SK-N-SH (cell line): ENCODE measurements around the gene RRM1. TPM values are rescaled to one million over a fixed set of nuclear protein-coding genes. Genes with fewer than 3 reads are reported as not detected.

Source experiments
- CTCF ChIA-PET: fragments of 300-600, 350-600 bp; formaldehyde crosslinking; extraction: SDS; loops from one replicate; lab custom pipeline; 2021; lab: Yijun Ruan, JAX
- POLR2A ChIA-PET: fragments of 350-600 bp; sonication (Branson Sonifier 250); formaldehyde crosslinking; extraction: SDS; loops from one replicate; lab custom pipeline; 2020; ENCODE audit warnings: antibody characterized with exemption, inconsistent platforms; lab: Yijun Ruan, JAX
- DNase-seq: peaks from one replicate; pipeline ENCODE4 v3.0.0; 2012
- H2AFZ ChIP-seq: fragments of 200-600 bp; sonication (generic); 2 replicates; pipeline ENCODE4 v1.8.1; 2016; ENCODE audit warnings: antibody characterized with exemption, mild to moderate bottlenecking, low read depth
- H3F3A ChIP-seq: fragments of 200-600 bp; sonication (generic); replicated peaks from 2 replicates; pipeline ENCODE3; 2016; ENCODE audit warnings: antibody characterized with exemption, mild to moderate bottlenecking; ENCODE audit not compliant: insufficient read depth
- H3K27ac ChIP-seq, 2 experiments: fragments of 200-500 bp in 1 of 2; fragments of 200-600 bp in 1 of 2; sonication (Bioruptor generic) in 1 of 2; sonication (generic), shearing (Covaris generic) in 1 of 2; 2 replicates each; pipeline versions ENCODE4 v1.5.1 to v1.6.1; 2014 to 2016; ENCODE audit warnings: low read depth in 2 of 2, inconsistent platforms in 1 of 2, low read length in 1 of 2, mild to moderate bottlenecking in 1 of 2, mixed read lengths in 1 of 2
- H3K27me3 ChIP-seq: fragments of 200-600 bp; sonication (generic), shearing (Covaris generic); 2 replicates; pipeline ENCODE4 v1.6.1; 2016; ENCODE audit warnings: mixed run types; ENCODE audit not compliant: insufficient read depth
- H3K36me3 ChIP-seq, 2 experiments: fragments of 200-500 bp in 1 of 2; fragments of 200-600 bp in 1 of 2; sonication (Bioruptor generic) in 1 of 2; sonication (generic) in 1 of 2; replicated peaks in 1 of 2; 2 replicates each; pipeline versions ENCODE3 to v1.5.1; 2014 to 2016; ENCODE audit warnings: low read length in 1 of 2, mild to moderate bottlenecking in 1 of 2; ENCODE audit not compliant: insufficient read depth in 2 of 2, control insufficient read depth in 1 of 2
- H3K4me1 ChIP-seq, 2 experiments: fragments of 200-500 bp in 1 of 2; fragments of 200-600 bp in 1 of 2; sonication (Bioruptor generic) in 1 of 2; sonication (generic), shearing (Covaris generic) in 1 of 2; 2 replicates each; pipeline versions ENCODE4 v1.5.1 to v1.6.1; 2014 to 2016; ENCODE audit warnings: low read depth in 1 of 2, low read length in 1 of 2, mixed run types in 1 of 2; ENCODE audit not compliant: insufficient read depth in 2 of 2, control insufficient read depth in 1 of 2
- H3K4me2 ChIP-seq: fragments of 200-600 bp; sonication (generic), shearing (Covaris generic); 2 replicates; pipeline ENCODE4 v1.6.1; 2017; ENCODE audit warnings: mixed run types
- H3K4me3 ChIP-seq, 2 experiments: fragments of 200-500 bp in 1 of 2; fragments of 200-600 bp in 1 of 2; sonication (Bioruptor generic) in 1 of 2; sonication (generic), shearing (Covaris generic) in 1 of 2; 2 replicates each; pipeline versions ENCODE4 v1.5.1 to v1.8.1; 2014 to 2016; ENCODE audit warnings: low read depth in 2 of 2, inconsistent platforms in 1 of 2, low read length in 1 of 2, mild to moderate bottlenecking in 1 of 2, mixed read lengths in 1 of 2, moderate library complexity in 1 of 2
- H3K79me2 ChIP-seq: fragments of 200-600 bp; sonication (generic); 2 replicates; pipeline ENCODE4 v1.8.1; 2017; ENCODE audit warnings: mild to moderate bottlenecking; ENCODE audit not compliant: insufficient read depth
- H3K9ac ChIP-seq: fragments of 200-600 bp; sonication (generic); 2 replicates; pipeline ENCODE4 v1.6.1; 2017; ENCODE audit warnings: mixed run types
- H3K9me2 ChIP-seq: fragments of 200-600 bp; sonication (generic); 2 replicates; pipeline ENCODE4 v1.6.1; 2017; ENCODE audit warnings: mixed run types
- H3K9me3 ChIP-seq: fragments of 200-600 bp; sonication (generic); 2 replicates; pipeline ENCODE4 v1.6.1; 2017; ENCODE audit warnings: mixed run types, mild to moderate bottlenecking, moderate library complexity
- H4K20me1 ChIP-seq: fragments of 200-600 bp; sonication (generic); 2 replicates; pipeline ENCODE4 v1.6.1; 2017; ENCODE audit warnings: mild to moderate bottlenecking, mixed run types; ENCODE audit not compliant: insufficient read depth
- CHD2 ChIP-seq: fragments of 150-350 bp; IDR thresholded peaks from 2 replicates; pipeline ENCODE4 v1.6.1; 2018; ENCODE audit warnings: low read length; ENCODE audit not compliant: partially characterized antibody
- ELF1 ChIP-seq: IDR thresholded peaks from 2 replicates; pipeline ENCODE4 v1.4.0; 2012
- FOSL2 ChIP-seq: IDR thresholded peaks from 2 replicates; pipeline ENCODE4 v1.4.0; 2012; ENCODE audit warnings: low read depth, mild to moderate bottlenecking, moderate library complexity, borderline replicate concordance
- FOXJ3 ChIP-seq: sonication (generic); formaldehyde crosslinking; IDR thresholded peaks from 2 replicates; pipeline ENCODE4 v1.5.1; 2020; ENCODE audit warnings: mild to moderate bottlenecking, missing genetic modification reagents
- GABPA ChIP-seq: IDR thresholded peaks from 2 replicates; pipeline ENCODE4 v1.4.0; 2012; ENCODE audit warnings: low read depth, mild to moderate bottlenecking
- GATA2 ChIP-seq: sonication (generic); formaldehyde crosslinking; IDR thresholded peaks from 2 replicates; pipeline ENCODE4 v1.5.0; 2020; ENCODE audit warnings: mild to moderate bottlenecking, missing genetic modification reagents
- MAX ChIP-seq: IDR thresholded peaks from 2 replicates; pipeline ENCODE4 v1.4.0; 2012; ENCODE audit warnings: low read depth
- MXI1 ChIP-seq: IDR thresholded peaks from 2 replicates; pipeline ENCODE4 v1.6.1; 2012; ENCODE audit warnings: mild to moderate bottlenecking, low read depth, low read length, improper control_type of control experiment
- NRF1 ChIP-seq: IDR thresholded peaks from 2 replicates; pipeline ENCODE4 v1.6.1; 2012; ENCODE audit warnings: low read depth, mild to moderate bottlenecking, low read length
- POLR2AphosphoS5 ChIP-seq: IDR thresholded peaks from 2 replicates; pipeline ENCODE4 v1.6.1; 2012; ENCODE audit warnings: low read depth, low read length
- RAD21 ChIP-seq: IDR thresholded peaks from 2 replicates; pipeline ENCODE4 v1.6.1; 2012; ENCODE audit warnings: mild to moderate bottlenecking, low read length
- RFX5 ChIP-seq: IDR thresholded peaks from 2 replicates; pipeline ENCODE4 v1.6.1; 2012; ENCODE audit warnings: mild to moderate bottlenecking, improper control_type of control experiment, low read length
- RXRA ChIP-seq: IDR thresholded peaks from 2 replicates; pipeline ENCODE4 v1.4.0; 2012; ENCODE audit warnings: low read depth, mild to moderate bottlenecking, borderline replicate concordance
- SIN3A ChIP-seq: IDR thresholded peaks from 2 replicates; pipeline ENCODE4 v1.6.1; 2012; ENCODE audit warnings: low read depth, mild to moderate bottlenecking, low read length, moderate library complexity, borderline replicate concordance
- TAF1 ChIP-seq: IDR thresholded peaks from 2 replicates; pipeline ENCODE4 v1.6.1; 2012; ENCODE audit warnings: low read depth, mild to moderate bottlenecking, low read length, moderate library complexity, borderline replicate concordance
- TCF12 ChIP-seq: IDR thresholded peaks from 2 replicates; pipeline ENCODE4 v1.4.0; 2012
- YY1 ChIP-seq: IDR thresholded peaks from 2 replicates; pipeline ENCODE4 v1.4.0; 2012; ENCODE audit warnings: low read depth, mild to moderate bottlenecking
- WGBS: methylation state at CpG from one replicate; pipeline ENCODE4 v1.1.6; 2017; ENCODE audit warnings: low lambda C conversion rate; 5-methylcytosine and 5-hydroxymethylcytosine counted together
- polyA plus RNA-seq, 3 experiments: library from polyadenylated mRNA; depleted of rRNA; stranded (reverse); fragments of >200 nt; gene quantifications; 2 replicates each; pipeline ENCODE4 v1.2.3, GENCODE V29; 2012
- TF ChIP-seq, protein P1 (sequence below): IDR thresholded peaks from 2 replicates; pipeline ENCODE4; 2012
- TF ChIP-seq, protein P2 (sequence below): IDR thresholded peaks from 2 replicates; pipeline ENCODE4 v1.6.1; 2012; ENCODE audit warnings: mild to moderate bottlenecking, low read depth, low read length, moderate library complexity

The RRM1 gene
- polyA plus RNA-seq (2012; rRNA removed) = 28.2 and 31.6 TPM in 2 replicates
- 38.5 and 38.8 TPM in 2 replicates for polyA plus RNA-seq (2012; cell fraction: cytosol; rRNA removed)
- 16.0 and 32.7 TPM in 2 replicates for polyA plus RNA-seq (2012; cell fraction: nucleus; rRNA removed)

- TF ChIP-seq GABPA (peak; percentile 65), RFX5 (no peak), RAD21 (no peak), TCF12 (no peak), TAF1 (peak; percentile 80; the same call in 1 of the 2 replicates), FOXJ3 (CRISPR knock-in tag) (peak; percentile 33; the same call in 1 of the 2 replicates), ELF1 (peak; percentile 69; the same call in 1 of the 2 replicates), GATA2 (CRISPR knock-in tag) (no peak), MAX (peak; percentile 57; the same call in 1 of the 2 replicates), RXRA (no peak), MXI1 (peak; percentile 77), SIN3A (peak; percentile 90), NRF1 (no peak), YY1 (peak; percentile 99), CHD2 (peak; percentile 86), FOSL2 (peak; percentile 2; the same call in 1 of the 2 replicates), POLR2AphosphoS5 (peak; percentile 54)
- TF ChIP-seq, protein P1, sequence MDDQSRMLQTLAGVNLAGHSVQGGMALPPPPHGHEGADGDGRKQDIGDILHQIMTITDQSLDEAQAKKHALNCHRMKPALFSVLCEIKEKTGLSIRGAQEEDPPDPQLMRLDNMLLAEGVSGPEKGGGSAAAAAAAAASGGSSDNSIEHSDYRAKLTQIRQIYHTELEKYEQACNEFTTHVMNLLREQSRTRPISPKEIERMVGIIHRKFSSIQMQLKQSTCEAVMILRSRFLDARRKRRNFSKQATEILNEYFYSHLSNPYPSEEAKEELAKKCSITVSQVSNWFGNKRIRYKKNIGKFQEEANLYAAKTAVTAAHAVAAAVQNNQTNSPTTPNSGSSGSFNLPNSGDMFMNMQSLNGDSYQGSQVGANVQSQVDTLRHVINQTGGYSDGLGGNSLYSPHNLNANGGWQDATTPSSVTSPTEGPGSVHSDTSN = peak; percentile 80
- TF ChIP-seq, protein P2, sequence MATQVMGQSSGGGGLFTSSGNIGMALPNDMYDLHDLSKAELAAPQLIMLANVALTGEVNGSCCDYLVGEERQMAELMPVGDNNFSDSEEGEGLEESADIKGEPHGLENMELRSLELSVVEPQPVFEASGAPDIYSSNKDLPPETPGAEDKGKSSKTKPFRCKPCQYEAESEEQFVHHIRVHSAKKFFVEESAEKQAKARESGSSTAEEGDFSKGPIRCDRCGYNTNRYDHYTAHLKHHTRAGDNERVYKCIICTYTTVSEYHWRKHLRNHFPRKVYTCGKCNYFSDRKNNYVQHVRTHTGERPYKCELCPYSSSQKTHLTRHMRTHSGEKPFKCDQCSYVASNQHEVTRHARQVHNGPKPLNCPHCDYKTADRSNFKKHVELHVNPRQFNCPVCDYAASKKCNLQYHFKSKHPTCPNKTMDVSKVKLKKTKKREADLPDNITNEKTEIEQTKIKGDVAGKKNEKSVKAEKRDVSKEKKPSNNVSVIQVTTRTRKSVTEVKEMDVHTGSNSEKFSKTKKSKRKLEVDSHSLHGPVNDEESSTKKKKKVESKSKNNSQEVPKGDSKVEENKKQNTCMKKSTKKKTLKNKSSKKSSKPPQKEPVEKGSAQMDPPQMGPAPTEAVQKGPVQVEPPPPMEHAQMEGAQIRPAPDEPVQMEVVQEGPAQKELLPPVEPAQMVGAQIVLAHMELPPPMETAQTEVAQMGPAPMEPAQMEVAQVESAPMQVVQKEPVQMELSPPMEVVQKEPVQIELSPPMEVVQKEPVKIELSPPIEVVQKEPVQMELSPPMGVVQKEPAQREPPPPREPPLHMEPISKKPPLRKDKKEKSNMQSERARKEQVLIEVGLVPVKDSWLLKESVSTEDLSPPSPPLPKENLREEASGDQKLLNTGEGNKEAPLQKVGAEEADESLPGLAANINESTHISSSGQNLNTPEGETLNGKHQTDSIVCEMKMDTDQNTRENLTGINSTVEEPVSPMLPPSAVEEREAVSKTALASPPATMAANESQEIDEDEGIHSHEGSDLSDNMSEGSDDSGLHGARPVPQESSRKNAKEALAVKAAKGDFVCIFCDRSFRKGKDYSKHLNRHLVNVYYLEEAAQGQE = 0 out of 2 replicates have a peak, but pooled peaks have one; percentile 6
- H3K27me3 ChIP-seq = no peaks in the 10 kb centered on the region
- H3K27ac ChIP-seq = peak within 1 kb of the TSS; percentile 77 to 80
- H3K79me2 ChIP-seq = peaks cover 47% of the 10 kb centered on the region
- peaks cover 0 to 6% of the 10 kb centered on the region in 2 experiments; a peak in 1 of 4 replicates for H3K4me1 ChIP-seq
- no peaks in the 10 kb centered on the region for H3K9me3 ChIP-seq
- peaks cover 0 to 3% of the 10 kb centered on the region in 2 experiments for H3K36me3 ChIP-seq
- DNase-seq = peak; percentile 94
- peak within 1 kb of the TSS; percentile 90 for H3K9ac ChIP-seq
- ChIA-PET CTCF (interaction anchor here (1.0 to 2.9 kb wide), 3 partner anchors 8 to 245 kb away, joined by 3 to 9 read pairs (median 8); no protein-coding TSS in a partner anchor), POLR2A (interaction anchor here (0.7 to 1.5 kb wide), 2 partner anchors 239 to 245 kb away, joined by 3 read pairs; partner anchors contain the start of gene STIM1)
- H3K4me3 ChIP-seq = peak within 1 kb of the TSS; percentile 76 to 78
- no peaks in the 10 kb centered on the region for H3F3A ChIP-seq
- H3K4me2 ChIP-seq = peak within 1 kb of the TSS; percentile 90
- H4K20me1 ChIP-seq = no peaks in the 10 kb centered on the region
- peak within 1 kb of the TSS; percentile 96 for H2AFZ ChIP-seq
- H3K9me2 ChIP-seq = no peaks in the 10 kb centered on the region
- WGBS = under 1% methylated on average over 37 of the region's 74 CpGs
Observed at GRCh38 chr11:4094348-4095291, at the start of gene RRM1. RRM1 (plus strand) TSS chr11:4094799; CDS start chr11:4095013, 214 bp downstream.
